Stimulated activated CD4-positive, alpha-beta T cell treated with anti-CD3 and anti-CD28 coated beads, Interleukin-2, amount 100 ng/mL, for 4 hours (primary cell): ENCODE results near the gene CEP57.
A peak's percentile ranks its signal among the peaks of the same experiment; 100 is the strongest.
"Not testable (repeated sequence)": the region's sequence is repeated elsewhere in the genome, so short reads cannot be mapped to it uniquely, and the experiment has no call there.

ENCODE experiments used
- DNase-seq: peaks from one replicate; pipeline ENCODE4 v3.0.0-alpha.2; 2020; ENCODE audit warnings: low read depth

Gene CEP57

DNA sequence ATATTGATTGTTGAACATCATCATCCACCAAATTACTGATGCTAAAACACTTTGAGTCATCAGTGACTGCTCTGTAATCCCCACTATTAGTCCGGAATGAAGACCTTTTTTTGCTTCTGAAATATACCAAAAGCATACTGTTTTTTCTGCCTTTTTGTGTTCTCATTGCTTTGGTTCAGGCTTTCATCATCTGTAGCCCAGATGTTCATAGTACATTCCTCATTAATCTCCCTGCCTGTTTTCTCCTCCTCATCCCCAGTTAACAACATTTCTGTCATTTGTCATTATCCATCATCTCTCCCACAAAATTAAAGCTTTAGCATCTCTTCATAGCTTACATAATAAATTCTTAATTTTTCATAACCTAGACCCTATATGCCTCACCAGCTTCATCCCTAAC is 9.2 kb downstream of the CEP57 start:
- no peak for DNase-seq

DNA sequence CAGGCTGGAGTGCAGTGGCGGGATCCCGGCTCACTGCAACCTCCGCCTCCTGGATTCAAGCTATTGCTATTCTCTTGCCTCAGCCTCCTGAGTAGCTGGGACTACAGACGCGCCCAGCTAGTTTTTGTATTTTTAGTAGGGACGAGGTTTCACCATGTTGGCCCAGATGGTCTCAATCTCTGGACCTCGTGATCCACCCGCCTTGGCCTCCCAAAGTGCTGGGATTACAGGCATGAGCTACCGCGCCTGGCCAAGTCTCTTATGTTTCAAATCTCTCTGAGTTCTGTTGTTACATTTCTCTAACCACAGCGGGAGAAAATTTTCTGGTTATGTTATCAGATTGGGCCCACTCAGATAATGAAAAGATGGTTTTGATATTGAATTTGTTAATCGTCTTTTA is 10.1 kb downstream of the CEP57 start:
- DNase-seq, result no peak

DNA sequence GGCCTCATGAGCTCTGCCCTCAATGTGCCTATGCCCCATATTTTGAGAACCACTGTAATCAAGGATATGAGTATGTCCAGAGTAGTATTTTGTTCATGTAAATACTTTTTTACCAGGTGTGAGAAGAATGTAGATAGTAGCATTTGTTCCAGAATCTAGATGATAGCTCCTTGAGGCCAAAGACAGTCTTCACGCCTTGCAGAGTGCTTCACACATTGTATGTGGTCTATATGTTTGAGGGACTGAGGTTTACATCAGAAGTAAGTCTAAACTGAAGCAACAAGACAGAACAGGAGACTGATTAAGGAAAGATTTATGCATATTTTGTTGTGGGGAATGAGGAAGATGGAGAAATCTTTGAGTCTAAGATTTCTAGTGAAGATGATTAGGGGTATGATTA is 12.5 kb downstream of the CEP57 start:
- DNase-seq, result no peak

DNA sequence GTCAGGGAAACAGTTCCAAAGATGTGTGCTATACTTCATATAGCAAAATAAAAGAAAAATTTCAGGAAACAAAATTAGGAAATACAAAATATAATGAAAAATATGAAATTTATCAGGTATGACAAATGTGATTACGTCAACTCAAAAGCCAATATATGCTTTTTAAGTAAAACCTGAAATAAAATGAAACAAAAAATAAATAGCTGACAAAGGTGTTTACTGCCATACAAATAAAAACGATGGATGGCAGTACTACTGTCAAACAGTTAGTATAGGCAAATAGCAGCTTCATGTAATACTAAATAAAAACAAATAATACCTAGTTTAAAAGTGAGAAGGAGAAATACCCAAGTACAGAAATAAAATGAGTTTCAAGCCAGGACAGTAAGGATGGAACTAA is 13.7 kb downstream of the CEP57 start:
- DNase-seq, result no peak

DNA sequence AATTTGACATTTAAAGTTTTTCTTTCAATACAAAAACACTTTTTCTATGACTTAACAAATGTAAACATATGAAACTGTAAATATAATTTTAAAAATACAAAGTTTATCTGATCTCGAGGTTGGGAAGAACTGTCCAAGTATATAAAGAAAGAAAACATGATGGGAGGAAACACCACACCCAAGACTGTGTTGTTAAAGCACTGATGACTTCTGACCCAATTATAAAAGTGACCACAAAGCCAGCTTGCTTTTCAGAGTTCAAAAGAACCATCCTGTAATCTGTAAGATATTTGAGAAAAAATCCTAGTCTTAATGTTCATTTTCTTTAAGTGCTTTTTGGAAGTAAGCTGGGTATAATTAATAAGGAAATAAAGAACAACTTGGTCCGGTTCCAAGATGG is 15.6 kb downstream of the CEP57 start:
- no peak for DNase-seq

DNA sequence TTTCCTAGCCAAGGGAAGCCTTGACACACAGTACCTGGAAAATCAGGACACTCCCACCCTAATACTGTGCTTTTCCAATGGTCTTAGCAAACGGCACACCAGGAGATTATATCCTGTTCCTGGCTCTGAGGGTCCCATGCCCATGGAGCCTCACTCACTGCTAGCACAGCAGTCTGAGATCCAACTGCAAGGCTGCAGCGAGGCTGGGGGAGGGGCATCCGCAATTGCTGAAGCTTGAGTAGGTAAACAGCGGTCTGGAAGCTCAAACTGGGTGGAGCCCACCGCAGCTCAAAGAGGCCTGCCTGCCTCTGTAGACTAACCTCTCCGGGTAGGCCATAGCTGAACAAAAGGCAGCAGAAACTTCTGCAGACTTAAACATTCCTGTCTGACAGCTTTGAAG is 16.2 kb downstream of the CEP57 start:
- DNase-seq, result not testable (repeated sequence)

DNA sequence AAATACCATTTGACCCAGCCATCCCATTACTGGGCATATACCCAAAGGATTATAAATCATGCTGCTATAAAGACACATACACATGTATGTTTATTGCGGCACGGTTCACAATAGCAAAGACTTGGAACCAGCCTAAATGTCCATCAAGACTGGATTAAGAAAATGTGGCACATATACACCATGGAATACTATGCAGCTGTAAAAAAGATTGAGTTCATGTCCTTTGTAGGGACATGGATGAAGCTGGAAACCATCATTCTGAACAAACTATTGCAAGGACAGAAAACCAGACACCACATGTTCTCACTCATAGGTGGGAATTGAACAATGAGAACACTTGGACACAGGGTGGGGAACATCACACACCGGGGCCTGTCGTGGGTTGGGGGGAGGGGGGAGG is 20.8 kb downstream of the CEP57 start:
- not testable (repeated sequence) for DNase-seq

DNA sequence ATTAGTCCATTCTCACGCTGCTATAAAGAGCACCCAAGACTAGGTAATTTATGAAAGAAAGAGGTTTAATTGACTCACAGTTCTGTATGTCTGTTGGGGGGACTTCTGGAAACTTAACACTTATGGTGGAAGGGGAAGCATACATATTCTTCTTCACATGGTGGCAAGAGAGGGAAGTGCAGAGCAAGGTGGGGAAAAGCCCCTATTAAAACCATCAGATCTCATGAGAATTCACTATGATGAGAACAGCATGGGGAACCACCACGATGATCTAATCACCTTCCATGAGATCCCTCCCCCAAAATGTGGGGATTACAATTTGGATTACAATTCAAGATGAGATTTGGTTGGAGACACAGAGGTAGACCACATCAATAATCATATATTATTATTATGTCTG is 25.7 kb downstream of the CEP57 start:
- no peak for DNase-seq

DNA sequence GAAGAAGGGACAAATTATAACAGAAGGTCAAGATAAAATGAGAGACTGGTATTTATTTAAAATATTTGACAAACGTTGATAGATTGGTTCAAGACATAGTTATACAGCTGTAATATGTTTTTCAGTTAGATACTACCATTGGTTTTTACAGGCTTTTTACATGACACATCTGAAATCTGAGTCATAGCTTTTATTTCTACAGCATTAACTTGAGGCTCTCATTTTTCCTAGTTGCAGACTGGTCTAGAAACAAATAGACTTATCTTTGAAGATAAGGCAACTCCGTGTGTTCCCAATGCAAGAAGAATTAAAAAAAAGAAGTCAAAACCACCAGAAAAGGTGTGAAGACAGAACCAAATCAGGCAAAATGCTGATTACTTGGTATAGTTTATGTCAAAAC is 31.3 kb downstream of the CEP57 start:
- no peak for DNase-seq

DNA sequence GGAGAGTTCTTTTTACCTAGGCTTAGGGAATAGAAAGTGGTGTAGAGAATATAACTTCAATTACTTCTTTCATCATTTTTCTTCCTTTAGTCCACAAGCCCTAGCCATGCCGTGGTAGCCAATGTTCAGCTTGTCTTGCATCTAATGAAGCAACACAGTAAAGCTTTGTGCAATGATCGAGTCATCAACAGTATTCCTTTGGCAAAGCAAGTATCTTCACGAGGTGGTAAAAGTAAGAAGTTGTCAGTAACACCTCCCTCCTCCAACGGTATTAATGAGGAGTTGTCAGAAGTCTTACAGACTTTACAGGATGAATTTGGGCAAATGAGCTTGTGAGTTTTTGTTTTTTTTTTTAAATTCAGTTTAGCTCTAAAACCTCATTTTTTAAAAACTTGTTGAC is 37.4 kb downstream of the CEP57 start:
- DNase-seq, result no peak

DNA sequence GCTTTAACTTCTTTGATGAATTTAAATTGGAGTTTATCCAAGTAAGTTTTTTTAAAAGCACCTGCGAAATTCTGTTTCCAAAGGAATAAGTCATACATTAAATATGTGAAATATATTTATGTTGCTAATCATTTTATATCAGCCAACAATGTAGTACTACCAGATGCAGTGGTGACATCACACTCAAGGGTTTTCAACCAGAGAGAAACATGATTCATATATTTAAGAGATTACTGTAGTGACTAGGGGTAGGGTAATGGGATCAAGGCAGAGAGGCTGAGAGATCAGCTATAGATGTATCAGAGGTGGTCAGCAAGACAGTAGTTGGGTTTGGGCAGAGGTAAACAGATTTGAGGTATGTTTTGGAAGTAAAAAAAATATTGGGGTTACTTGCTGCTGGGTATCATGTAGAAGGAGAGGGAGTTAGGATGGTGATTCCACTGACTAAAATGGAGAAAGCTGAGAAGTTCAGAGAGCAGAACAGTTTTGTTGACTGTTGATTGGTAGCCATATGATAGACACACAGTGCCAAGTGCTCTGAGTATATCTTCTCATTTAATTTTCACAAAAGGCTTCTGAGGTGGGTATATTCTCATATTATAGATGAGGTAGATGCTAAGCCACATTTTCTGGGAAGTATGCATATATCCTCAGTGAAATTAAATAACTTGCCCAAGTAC is 39.4 kb downstream of the CEP57 start:
- no peak for DNase-seq

DNA sequence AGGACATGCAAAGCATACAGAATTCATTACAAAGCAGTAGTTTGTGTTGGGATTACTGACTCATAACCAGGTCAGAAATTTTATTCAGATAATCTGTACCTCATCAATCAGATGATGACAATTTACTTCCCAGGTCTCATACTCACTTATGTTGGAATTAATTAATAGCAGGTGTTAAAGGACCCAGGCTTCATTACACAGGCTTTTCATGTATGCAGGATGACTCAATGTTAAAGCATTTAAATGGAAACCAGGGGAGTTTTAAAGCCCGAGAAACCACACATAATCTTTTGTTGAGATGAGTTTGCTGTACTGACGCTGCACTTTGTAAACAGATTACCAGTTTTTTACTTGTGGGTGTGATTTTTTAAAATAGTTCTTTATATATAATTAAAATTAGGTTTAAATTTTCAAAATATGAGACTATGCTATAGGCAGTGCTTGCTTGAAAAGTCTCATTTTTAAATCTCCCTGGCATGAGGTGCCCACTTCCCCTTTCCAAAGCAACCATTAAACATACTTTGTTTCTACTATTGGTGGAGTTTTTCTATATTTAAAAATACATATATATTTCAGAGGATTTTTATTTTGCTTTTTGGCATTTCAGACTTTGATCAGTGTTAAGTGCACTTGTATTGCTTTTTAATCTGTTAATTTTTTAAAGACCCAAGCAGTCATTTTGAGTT is 41.0 kb downstream of the CEP57 start:
- no peak for DNase-seq

DNA sequence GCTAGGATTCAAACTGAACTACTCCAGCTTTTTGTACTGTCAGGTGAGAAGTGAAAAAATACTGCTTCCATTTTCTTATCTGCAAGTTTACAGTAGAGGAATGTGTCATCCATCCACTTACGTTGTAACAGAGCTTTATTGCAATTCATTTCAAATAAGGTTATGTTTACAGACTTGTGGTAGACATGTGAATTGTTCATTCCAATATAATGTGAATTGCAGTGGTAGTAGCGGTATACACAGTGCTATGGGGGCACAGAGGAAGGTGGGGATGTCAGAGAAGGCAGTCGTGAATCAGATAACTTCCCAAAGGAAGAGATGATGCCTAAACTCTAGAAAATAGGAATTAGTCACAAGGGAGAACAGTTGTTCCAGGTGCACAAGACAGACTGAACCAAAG is 42.5 kb downstream of the CEP57 start:
- no peak for DNase-seq

DNA sequence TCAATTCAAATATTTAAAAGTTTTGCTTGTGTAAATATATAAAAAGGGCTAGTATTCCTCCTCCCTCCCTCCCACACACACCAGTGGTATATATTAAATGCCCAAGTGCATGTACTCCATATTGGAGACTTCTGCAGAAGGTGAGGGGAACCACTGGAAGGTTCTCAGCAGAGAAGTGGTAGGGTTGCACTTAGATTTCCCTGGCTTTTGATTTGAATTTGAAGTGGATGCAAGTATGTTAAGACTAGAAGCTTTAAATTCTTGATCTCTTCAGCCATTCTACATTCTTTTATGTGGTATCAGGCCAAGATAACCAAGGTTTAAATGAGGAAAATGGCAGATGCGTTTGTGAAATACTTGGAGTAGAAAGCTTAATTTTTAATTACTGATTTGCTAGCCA is 43.1 kb downstream of the CEP57 start:
- no peak for DNase-seq

DNA sequence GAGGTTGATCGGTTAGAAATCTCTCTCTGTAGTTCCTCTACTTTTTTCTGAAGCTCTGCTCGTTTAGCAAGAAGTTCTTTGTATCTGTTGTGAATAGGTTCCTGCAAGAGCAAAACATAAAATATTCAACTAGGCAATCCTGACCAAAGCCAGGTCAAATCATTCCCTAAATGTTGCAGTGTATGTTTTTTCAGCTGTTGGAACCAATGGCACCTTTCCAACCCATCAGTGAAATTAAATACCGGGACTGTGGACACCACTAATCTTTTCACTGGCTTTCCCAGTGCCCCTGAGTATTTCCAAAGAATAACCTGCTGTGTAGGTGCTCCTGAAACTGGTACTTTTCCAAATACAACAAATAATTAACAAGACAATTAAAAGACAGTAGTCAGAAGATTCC is 45.1 kb downstream of the CEP57 start:
- DNase-seq, result no peak

DNA sequence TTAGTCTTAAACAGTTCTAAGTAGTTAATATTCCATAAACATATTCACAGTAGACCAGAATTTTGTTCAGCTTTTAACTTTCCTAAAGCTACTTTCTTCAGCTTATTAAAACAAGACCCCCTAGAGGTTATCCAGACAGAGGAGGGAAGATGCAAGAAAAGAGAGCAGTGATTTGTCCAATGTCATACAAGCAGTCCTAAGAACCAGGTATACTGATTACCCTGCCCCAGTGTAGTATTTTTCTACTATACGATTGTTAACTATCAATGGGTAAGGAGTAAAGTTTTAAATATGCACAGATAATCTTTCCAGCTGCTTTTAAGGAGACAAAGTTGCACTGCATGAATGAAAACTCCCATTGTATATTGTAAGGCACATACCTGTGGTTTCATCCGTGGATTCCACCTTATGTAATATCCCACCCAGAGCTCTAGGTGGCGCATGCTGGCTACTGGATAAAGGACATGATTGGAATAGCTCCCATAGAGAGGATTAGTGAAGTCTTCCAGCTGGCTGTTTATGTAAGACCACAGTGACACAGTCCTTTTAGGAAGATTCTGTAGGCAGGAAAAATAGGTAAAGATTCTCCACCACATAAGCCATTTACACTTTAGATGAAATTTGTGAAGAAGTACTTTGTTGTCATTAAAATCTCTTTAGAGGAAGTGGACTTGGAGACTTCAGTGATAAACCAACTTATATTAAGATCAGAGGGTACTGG is 45.6 kb downstream of the CEP57 start:
- peak; percentile 49 for DNase-seq

DNA sequence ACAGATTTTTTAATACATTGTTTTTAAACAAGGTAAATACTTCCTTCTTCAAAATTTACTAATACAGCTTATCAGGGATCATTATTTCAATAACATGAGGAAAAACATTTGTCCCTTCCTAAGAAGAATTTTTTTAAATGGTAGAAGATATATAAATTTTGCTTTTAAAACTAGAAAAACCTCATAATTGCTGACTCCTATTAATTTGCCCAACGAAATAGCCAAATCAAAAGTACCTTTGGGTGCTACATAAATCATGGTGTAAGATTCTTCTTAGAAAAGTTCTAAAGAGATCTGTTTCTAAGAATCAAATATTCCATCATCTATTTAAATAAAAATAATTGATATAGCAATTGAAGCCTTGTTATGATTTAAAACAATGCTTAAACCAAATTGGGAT is 54.9 kb downstream of the CEP57 start:
- no peak for DNase-seq

DNA sequence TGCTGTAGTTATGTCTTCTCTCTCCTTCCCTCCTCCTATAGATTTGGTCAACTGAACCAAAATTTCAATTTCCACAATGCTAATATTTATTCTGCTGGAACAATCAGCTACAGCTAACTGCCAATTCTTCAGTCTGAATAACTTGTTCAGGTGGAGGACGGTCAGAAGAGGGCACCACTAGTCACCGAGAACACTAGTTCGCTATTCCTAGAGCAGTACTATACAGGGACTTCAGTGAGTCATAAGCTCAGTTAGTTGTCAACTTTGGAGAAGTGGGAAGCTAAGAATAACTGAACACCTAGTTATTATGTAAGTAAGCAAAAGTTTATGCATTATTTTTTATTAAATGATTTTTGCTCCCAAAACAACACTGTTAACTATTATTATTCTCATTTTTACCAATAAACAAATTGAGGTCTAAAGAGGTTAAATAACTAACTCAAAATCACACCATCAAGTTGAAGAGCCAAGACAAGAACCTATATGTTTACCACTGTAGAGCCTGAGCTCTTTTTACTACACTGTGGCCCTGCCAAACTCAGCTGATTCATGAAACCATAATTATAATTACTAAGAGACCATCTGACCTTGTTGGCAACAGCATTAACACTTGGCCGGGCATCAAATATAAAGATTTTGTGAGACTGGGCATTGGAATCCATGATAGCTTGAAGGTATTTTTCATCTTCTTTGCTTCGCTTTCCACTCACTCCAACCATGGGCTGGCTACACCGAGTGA is 59.0 kb downstream of the CEP57 start:
- DNase-seq, result peak; percentile 22

DNA sequence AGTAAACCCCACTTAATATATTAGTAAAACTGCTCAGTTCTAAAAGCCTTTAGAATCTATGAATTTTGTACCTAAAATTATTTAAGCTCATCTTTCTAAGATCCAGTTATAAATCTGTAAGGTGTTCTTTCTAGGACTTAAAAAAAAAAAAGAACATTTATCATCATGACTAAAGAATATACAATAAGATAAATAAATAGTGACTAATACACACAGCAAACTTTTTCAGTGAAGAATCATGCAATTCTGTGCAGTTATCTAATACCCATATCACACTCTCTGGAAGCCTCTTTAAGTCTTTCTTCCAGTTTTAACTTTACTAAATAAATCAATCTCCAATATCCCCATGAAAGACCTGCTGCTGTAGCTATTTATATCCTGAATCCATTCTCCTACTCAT is 59.8 kb downstream of the CEP57 start:
- no peak for DNase-seq

DNA sequence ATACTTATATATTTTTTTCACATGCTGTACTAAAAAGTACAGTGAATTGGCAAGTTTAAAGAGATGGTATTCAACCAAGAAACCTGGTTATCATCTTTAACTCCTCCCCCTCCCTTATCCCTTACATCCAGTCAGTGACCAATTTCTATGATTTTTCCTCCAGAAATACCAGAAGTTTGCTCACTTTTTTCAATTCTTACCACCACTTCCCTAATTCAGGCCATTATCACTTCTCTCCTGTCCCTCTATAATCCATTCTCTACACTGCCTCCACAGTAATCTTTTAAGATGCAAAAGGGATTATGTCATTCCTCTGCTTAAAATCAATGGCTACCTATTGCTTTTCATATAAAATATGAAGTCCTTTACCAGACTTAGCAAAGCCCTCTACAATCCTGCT is 62.8 kb downstream of the CEP57 start:
- DNase-seq, result no peak

DNA sequence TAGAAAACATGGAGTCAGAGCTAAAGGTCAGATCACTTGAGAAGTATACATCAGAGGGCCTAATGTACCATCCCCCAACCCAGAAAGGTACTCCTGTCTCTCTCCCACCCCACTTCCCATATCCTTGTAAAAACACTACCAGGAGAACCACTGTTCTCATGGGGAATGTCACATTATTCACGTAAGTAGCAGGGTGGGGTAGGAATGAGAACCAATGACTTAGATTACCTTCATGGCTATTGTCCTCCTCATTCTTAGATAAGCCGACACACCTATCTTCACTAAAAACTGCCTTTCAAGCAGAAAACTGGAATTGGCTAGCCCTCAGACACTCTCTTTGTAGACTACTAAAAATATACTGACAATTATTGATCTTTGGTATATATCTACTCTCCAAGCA is 63.6 kb downstream of the CEP57 start:
- no peak for DNase-seq

DNA sequence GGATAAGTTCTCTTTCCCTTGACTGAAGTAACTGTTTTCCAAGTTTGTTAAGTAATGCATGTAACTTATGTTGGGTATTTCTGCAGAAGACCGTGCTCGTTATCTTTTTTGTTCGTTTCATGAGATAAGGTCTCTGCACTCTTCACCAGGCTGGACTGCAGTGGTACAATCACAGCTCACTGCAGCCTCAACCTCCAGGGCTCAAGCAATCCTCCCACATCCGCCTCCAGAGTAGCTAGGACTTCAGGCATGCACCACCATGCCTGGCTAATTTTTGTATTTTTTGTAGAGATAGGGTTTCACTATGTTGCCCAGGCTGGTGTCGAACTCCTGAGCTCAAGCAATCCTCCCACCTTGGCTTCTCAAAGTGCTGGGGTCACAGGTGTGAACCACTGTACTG is 64.1 kb downstream of the CEP57 start:
- DNase-seq, result not testable (repeated sequence)

DNA sequence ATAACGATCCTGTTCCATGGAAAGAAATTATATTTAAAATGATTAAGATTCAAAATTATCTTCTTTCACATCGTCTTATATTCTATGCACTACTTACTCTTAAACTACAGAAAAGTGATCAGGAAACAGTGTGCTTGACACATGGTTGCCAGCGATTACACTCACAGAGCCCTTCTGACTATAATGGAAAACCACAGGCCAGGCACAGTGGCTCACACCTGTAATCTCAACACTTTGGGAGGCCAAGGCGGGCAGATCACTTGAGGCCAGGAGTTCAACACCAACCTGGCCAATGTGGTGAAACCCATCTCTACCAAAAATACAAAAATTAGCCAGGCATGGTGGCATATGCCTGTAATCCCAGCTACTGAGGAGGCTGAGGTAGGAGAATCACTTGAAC is 69.7 kb downstream of the CEP57 start:
- DNase-seq, result not testable (repeated sequence)
